Loucy (cell line): ENCODE data around the gene ARHGAP45.

Experiments
- CTCF ChIP-seq: fragments of 200-600 bp; sonication (generic); conservative IDR thresholded peaks from 2 replicates; pipeline ENCODE4 v1.5.1; 2014; ENCODE audit warnings: mild to moderate bottlenecking, antibody characterized with exemption, low read length
- EZH2phosphoT487 ChIP-seq: fragments of 200-600 bp; IDR thresholded peaks from 2 replicates; pipeline ENCODE4 v1.6.1; 2018; ENCODE audit warnings: antibody characterized with exemption, mild to moderate bottlenecking, moderate library complexity, borderline replicate concordance

- no peak for TF ChIP-seq CTCF
- TF ChIP-seq EZH2phosphoT487 = no peak
Observed at GRCh38 chr19:1122021-1122971, 55.3 kb downstream of the ARHGAP45 start.
